ENCODE results near the gene INPP4B.
"Not testable (repeated sequence)": the region's sequence is repeated elsewhere in the genome, so short reads cannot be mapped to it uniquely, and the experiment has no call there.

Gene INPP4B

GRCh38 chr4:142083264-142083663 is 762.8 kb downstream of the INPP4B start:
- no peak overlapping the region for H3K4me3 ChIP-seq (ENCODE audit: low read depth, low read length)
- no peaks in the 10 kb centered on the region for H3K36me3 ChIP-seq (ENCODE audit: control insufficient read depth, insufficient read depth, low read length)
- H3K9me3 ChIP-seq (ENCODE audit: control insufficient read depth, insufficient read depth, low read length): no peaks in the 10 kb centered on the region
- no peak overlapping the region for H3K9ac ChIP-seq (ENCODE audit: low read depth, low read length)
- H3K27me3 ChIP-seq (ENCODE audit: control insufficient read depth, insufficient read depth, low read length): no peaks in the 10 kb centered on the region
- H3K4me1 ChIP-seq (ENCODE audit: control insufficient read depth, insufficient read depth, low read length): no peaks in the 10 kb centered on the region
- H3K27ac ChIP-seq (ENCODE audit: low read depth, low read length): no peak overlapping the region

DNA sequence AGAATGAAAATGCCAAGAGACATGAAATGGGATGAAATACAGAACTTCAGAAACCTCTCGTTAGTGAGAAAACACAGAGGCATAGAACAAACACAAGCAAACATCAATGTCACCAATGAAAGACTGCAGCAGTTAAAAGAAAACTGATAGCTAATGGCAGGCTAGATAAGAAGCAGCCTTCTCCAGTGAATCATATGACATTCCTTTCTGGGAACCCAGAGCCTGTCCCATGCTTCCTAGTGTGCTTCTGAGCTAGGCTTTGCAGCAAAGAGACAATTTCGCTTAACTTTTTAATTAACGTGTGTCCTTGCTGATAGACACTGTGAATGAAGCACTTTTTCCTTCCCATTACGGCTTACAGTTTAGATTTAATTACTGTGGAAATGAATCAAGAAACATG is 765.1 kb downstream of the INPP4B start:
- Histone ChIP-seq H3K4me1 (ENCODE audit: control insufficient read depth, insufficient read depth, low read length) (no peaks in the 10 kb centered on the region), H3K9ac (ENCODE audit: low read depth, low read length) (no peak overlapping the region), H3K27ac (ENCODE audit: low read depth, low read length) (no peak overlapping the region), H3K36me3 (ENCODE audit: control insufficient read depth, insufficient read depth, low read length) (no peaks in the 10 kb centered on the region), H3K9me3 (ENCODE audit: control insufficient read depth, insufficient read depth, low read length) (no peaks in the 10 kb centered on the region), H3K27me3 (ENCODE audit: control insufficient read depth, insufficient read depth, low read length) (no peaks in the 10 kb centered on the region), H3K4me3 (ENCODE audit: low read depth, low read length) (no peak overlapping the region)

DNA sequence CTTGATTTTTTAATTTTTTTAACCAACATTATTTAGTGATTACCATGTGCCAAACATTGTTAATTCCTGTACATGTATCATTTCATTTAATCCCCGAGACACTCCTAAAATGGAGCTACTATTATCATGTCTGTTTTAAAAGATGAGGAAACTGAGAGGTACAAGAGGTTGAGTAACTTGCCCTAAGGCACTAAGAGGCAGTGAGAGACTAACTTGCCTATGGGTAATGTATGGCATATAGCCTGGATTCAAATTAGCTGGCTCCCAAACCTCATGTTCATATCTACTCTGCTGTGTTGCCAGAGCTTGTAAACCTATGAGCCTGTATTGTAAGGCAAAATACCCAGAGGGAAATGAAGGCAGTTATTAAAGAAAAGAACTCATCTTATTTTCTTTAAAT is 766.1 kb downstream of the INPP4B start:
- no peaks in the 10 kb centered on the region for H3K4me1 ChIP-seq (ENCODE audit: control insufficient read depth, insufficient read depth, low read length)
- H3K27ac ChIP-seq (ENCODE audit: low read depth, low read length): no peak overlapping the region
- no peaks in the 10 kb centered on the region for H3K9me3 ChIP-seq (ENCODE audit: control insufficient read depth, insufficient read depth, low read length)
- H3K9ac ChIP-seq (ENCODE audit: low read depth, low read length): no peak overlapping the region
- H3K4me3 ChIP-seq (ENCODE audit: low read depth, low read length): no peak overlapping the region
- H3K36me3 ChIP-seq (ENCODE audit: control insufficient read depth, insufficient read depth, low read length): no peaks in the 10 kb centered on the region
- no peaks in the 10 kb centered on the region for H3K27me3 ChIP-seq (ENCODE audit: control insufficient read depth, insufficient read depth, low read length)

DNA sequence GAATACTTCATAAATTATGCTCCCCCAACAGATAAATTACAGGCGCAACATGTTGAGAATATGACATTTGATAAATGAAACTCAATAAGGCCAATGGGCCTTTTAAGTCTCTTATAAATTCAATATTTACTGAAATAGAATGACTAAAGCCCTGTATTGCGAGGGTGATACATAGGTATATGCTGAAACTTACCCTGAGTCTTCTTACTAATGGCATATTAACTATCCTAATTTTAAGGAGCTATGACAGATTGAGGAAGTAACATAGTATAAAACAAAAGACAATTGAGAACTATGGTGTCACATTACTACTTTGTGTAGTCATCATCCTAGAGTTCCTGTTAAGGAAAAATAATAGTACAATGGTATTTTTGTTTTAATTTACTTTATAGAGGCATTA is 769.1 kb downstream of the INPP4B start:
- Histone ChIP-seq H3K36me3 (ENCODE audit: control insufficient read depth, insufficient read depth, low read length) (no peaks in the 10 kb centered on the region), H3K9ac (ENCODE audit: low read depth, low read length) (no peak overlapping the region), H3K27ac (ENCODE audit: low read depth, low read length) (no peak overlapping the region), H3K4me3 (ENCODE audit: low read depth, low read length) (no peak overlapping the region), H3K4me1 (ENCODE audit: control insufficient read depth, insufficient read depth, low read length) (no peaks in the 10 kb centered on the region), H3K9me3 (ENCODE audit: control insufficient read depth, insufficient read depth, low read length) (no peaks in the 10 kb centered on the region), H3K27me3 (ENCODE audit: control insufficient read depth, insufficient read depth, low read length) (no peaks in the 10 kb centered on the region)

DNA sequence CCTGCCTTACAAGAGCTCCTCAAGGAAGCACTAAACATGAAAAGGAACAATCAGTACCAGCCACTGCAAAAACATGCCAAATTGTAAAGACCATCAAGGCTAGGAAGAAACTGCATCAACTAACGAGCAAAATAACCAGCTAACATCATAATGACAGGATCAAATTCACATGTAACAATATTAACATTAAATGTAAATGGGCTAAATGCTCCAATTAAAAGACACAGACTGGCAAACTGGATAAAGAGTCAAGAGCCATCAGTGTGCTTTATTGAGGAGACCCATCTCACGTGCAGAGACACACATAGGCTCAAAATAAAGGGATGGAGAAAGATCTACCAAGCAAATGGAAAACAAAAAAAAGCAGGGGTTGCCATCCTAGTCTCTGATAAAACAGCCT is 777.8 kb downstream of the INPP4B start:
- not testable (repeated sequence) for H3K9me3 ChIP-seq (ENCODE audit: control insufficient read depth, insufficient read depth, low read length); H3K36me3 ChIP-seq (ENCODE audit: control insufficient read depth, insufficient read depth, low read length); H3K4me3 ChIP-seq (ENCODE audit: low read depth, low read length); H3K9ac ChIP-seq (ENCODE audit: low read depth, low read length); H3K27ac ChIP-seq (ENCODE audit: low read depth, low read length); H3K27me3 ChIP-seq (ENCODE audit: control insufficient read depth, insufficient read depth, low read length); H3K4me1 ChIP-seq (ENCODE audit: control insufficient read depth, insufficient read depth, low read length)

DNA sequence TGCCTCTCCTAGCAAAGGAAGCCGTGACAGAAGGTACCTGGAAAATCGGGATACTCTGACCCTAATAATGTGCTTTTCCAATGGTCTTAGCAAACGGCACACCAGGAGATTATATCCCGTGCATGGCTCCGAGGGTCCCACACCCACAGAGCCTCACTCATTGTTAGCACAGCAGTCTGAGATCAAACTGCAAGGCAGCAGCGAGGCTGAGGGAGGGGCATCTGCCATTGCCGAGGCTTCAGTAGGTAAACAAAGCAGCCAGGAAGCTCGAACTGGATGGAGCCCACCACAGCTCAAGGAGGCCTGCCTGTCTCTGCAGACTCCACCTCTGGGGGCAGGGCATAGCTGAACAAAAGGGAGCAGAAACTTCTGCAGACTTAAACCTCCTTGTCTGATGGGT is 779.5 kb downstream of the INPP4B start:
- H3K27ac ChIP-seq (ENCODE audit: low read depth, low read length); H3K4me3 ChIP-seq (ENCODE audit: low read depth, low read length); H3K27me3 ChIP-seq (ENCODE audit: control insufficient read depth, insufficient read depth, low read length); H3K9ac ChIP-seq (ENCODE audit: low read depth, low read length); H3K36me3 ChIP-seq (ENCODE audit: control insufficient read depth, insufficient read depth, low read length); H3K4me1 ChIP-seq (ENCODE audit: control insufficient read depth, insufficient read depth, low read length); H3K9me3 ChIP-seq (ENCODE audit: control insufficient read depth, insufficient read depth, low read length): not testable (repeated sequence)

DNA sequence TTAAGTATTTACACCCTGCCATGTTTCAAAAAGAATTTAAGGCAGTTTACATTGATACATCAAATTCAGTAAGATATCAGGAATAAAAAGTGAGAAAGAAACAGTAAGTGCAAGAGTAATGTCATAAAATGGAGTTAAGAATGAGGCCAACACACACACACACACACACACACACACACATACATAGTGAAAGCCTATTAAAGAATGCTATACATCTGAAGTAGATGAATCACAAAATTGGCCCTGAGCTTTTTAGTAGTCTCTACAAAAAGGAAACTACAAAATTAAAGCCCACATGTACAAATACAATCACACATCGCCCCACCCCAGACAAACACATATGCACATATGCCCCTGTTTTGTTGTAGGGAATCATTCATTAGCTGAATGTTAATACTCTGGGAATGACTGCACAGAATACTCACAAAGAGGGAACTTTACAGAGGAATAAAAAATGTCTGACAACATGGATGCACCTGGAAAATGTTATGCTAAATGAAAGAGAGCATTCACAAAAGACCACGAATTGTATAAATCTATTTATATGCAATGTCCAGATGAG is 780.9 kb downstream of the INPP4B start:
- Histone ChIP-seq H3K4me1 (ENCODE audit: control insufficient read depth, insufficient read depth, low read length) (no peaks in the 10 kb centered on the region), H3K36me3 (ENCODE audit: control insufficient read depth, insufficient read depth, low read length) (no peaks in the 10 kb centered on the region), H3K9me3 (ENCODE audit: control insufficient read depth, insufficient read depth, low read length) (peaks cover 10% of the 10 kb centered on the region), H3K9ac (ENCODE audit: low read depth, low read length) (no peak overlapping the region), H3K4me3 (ENCODE audit: low read depth, low read length) (no peak overlapping the region), H3K27ac (ENCODE audit: low read depth, low read length) (no peak overlapping the region), H3K27me3 (ENCODE audit: control insufficient read depth, insufficient read depth, low read length) (no peaks in the 10 kb centered on the region)

- H3K9me3 ChIP-seq (ENCODE audit: control insufficient read depth, insufficient read depth, low read length): peaks cover 10% of the 10 kb centered on the region
- H3K36me3 ChIP-seq (ENCODE audit: control insufficient read depth, insufficient read depth, low read length): no peaks in the 10 kb centered on the region
- H3K4me3 ChIP-seq (ENCODE audit: low read depth, low read length): no peak overlapping the region
- H3K4me1 ChIP-seq (ENCODE audit: control insufficient read depth, insufficient read depth, low read length): no peaks in the 10 kb centered on the region
- no peaks in the 10 kb centered on the region for H3K27me3 ChIP-seq (ENCODE audit: control insufficient read depth, insufficient read depth, low read length)
- H3K9ac ChIP-seq (ENCODE audit: low read depth, low read length): no peak overlapping the region
- no peak overlapping the region for H3K27ac ChIP-seq (ENCODE audit: low read depth, low read length)
These were observed 781.9 kb downstream of the INPP4B start for GRCh38 chr4:142064181-142064580.

- no peaks in the 10 kb centered on the region for H3K36me3 ChIP-seq (ENCODE audit: control insufficient read depth, insufficient read depth, low read length)
- H3K9me3 ChIP-seq (ENCODE audit: control insufficient read depth, insufficient read depth, low read length): no peaks in the 10 kb centered on the region
- H3K9ac ChIP-seq (ENCODE audit: low read depth, low read length): no peak overlapping the region
- peaks cover 23% of the 10 kb centered on the region for H3K4me1 ChIP-seq (ENCODE audit: control insufficient read depth, insufficient read depth, low read length)
- no peak overlapping the region for H3K27ac ChIP-seq (ENCODE audit: low read depth, low read length)
- no peaks in the 10 kb centered on the region for H3K27me3 ChIP-seq (ENCODE audit: control insufficient read depth, insufficient read depth, low read length)
- H3K4me3 ChIP-seq (ENCODE audit: low read depth, low read length): no peak overlapping the region
These were observed 800.1 kb downstream of the INPP4B start for GRCh38 chr4:142045996-142046395.

- H3K9me3 ChIP-seq (ENCODE audit: control insufficient read depth, insufficient read depth, low read length): no peaks in the 10 kb centered on the region
- no peaks in the 10 kb centered on the region for H3K27me3 ChIP-seq (ENCODE audit: control insufficient read depth, insufficient read depth, low read length)
- no peak overlapping the region for H3K9ac ChIP-seq (ENCODE audit: low read depth, low read length)
- peaks cover 23% of the 10 kb centered on the region for H3K4me1 ChIP-seq (ENCODE audit: control insufficient read depth, insufficient read depth, low read length)
- H3K27ac ChIP-seq (ENCODE audit: low read depth, low read length): no peak overlapping the region
- H3K36me3 ChIP-seq (ENCODE audit: control insufficient read depth, insufficient read depth, low read length): no peaks in the 10 kb centered on the region
- no peak overlapping the region for H3K4me3 ChIP-seq (ENCODE audit: low read depth, low read length)
These were observed 801.8 kb downstream of the INPP4B start for GRCh38 chr4:142044271-142044670.

DNA sequence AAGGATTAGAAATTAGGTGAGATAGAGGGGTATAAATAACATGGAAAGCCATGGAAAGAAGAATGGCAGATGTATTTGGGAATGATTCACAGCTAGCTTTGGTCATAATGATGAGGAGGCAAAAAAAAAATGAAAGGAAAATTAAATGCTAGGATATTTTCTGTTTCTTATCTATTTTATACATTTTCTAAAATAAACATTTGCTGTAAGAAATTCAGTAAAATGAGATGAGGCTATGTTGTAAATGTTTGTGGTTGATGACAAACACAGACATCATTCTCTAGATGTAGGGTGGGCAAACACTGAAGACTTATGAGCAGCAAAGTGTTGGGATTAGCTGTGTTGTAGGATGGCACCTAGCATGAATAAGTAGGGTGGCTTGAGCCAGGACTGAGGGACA is 802.6 kb downstream of the INPP4B start:
- H3K9ac ChIP-seq (ENCODE audit: low read depth, low read length): no peak overlapping the region
- no peak overlapping the region for H3K4me3 ChIP-seq (ENCODE audit: low read depth, low read length)
- no peak overlapping the region for H3K27ac ChIP-seq (ENCODE audit: low read depth, low read length)
- no peaks in the 10 kb centered on the region for H3K9me3 ChIP-seq (ENCODE audit: control insufficient read depth, insufficient read depth, low read length)
- no peaks in the 10 kb centered on the region for H3K27me3 ChIP-seq (ENCODE audit: control insufficient read depth, insufficient read depth, low read length)
- no peaks in the 10 kb centered on the region for H3K36me3 ChIP-seq (ENCODE audit: control insufficient read depth, insufficient read depth, low read length)
- H3K4me1 ChIP-seq (ENCODE audit: control insufficient read depth, insufficient read depth, low read length): peaks cover 23% of the 10 kb centered on the region

DNA sequence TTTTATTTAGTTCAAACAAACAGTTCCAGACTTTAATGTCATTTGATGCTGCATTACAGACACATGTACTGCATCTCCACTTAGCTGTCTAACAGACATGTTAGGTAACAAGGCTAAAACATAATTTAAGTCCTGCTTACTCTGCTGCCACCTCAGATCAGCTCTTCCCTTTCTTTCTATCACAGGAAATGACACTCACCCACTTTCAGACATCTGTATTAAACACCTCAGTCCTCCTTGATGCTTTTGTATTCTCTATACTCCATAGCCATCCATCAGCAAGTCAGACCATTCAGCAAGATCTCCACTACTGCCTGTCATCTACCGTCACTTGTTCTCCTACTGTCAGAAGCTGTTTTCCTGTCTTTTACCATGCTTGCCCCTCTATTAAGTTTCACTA is 804.3 kb downstream of the INPP4B start:
- H3K9me3 ChIP-seq (ENCODE audit: control insufficient read depth, insufficient read depth, low read length): no peaks in the 10 kb centered on the region
- H3K36me3 ChIP-seq (ENCODE audit: control insufficient read depth, insufficient read depth, low read length): no peaks in the 10 kb centered on the region
- no peaks in the 10 kb centered on the region for H3K27me3 ChIP-seq (ENCODE audit: control insufficient read depth, insufficient read depth, low read length)
- no peak overlapping the region for H3K4me3 ChIP-seq (ENCODE audit: low read depth, low read length)
- no peak overlapping the region for H3K27ac ChIP-seq (ENCODE audit: low read depth, low read length)
- no peak overlapping the region for H3K9ac ChIP-seq (ENCODE audit: low read depth, low read length)
- H3K4me1 ChIP-seq (ENCODE audit: control insufficient read depth, insufficient read depth, low read length): peaks cover 23% of the 10 kb centered on the region
